K562 (cell line): ENCODE data around the gene VWA5B1. TPM values are rescaled to one million over a fixed set of nuclear protein-coding genes. Genes with fewer than 3 reads are reported as not detected.

Source experiments
- ATAC-seq: fragments of 200-7000 bp; cut with Tn5 transposase; 3 replicates; pipeline ENCODE4 v1.9.1; 2020; ENCODE audit warnings: moderate library complexity
- BruUV-seq: library from RNA; stranded (reverse); fragments of 400-500 nt; replicated peaks from 2 replicates; lab custom pipeline; 2021; lab: Mats Ljungman, UMichigan
- CTCF ChIA-PET: fragments of 300-600 bp; formaldehyde crosslinking; extraction: SDS; loops from one replicate; lab custom pipeline; 2021; ENCODE audit warnings: low intra/inter-chr PET ratio; lab: Yijun Ruan, JAX
- POLR2A ChIA-PET: fragments of 300-600, 350-650 bp; sonication (Branson Sonifier 250); formaldehyde crosslinking; extraction: SDS; loops from one replicate; lab custom pipeline; 2021; ENCODE audit warnings: antibody characterized with exemption, inconsistent platforms; lab: Yijun Ruan, JAX
- DNase-seq, 4 experiments: peaks; one replicate each; pipeline versions ENCODE4 v3.0.0 to v3.0.0-alpha.2; 2011 to 2018; ENCODE audit warnings: low spot score in 3 of 4, mixed read lengths in 3 of 4; ENCODE audit errors: extremely low read depth in 1 of 4
- FAIRE-seq: peaks from 2 replicates; lab custom pipeline; 2011; peaks lifted over from hg19 to GRCh38; lab: Jason Lieb, UNC
- H2AFZ ChIP-seq: 2 replicates; pipeline ENCODE4 v1.6.0; 2011; ENCODE audit warnings: low read depth, low read length, control low read depth, inconsistent platforms
- H3K27ac ChIP-seq: fragments of 200-600 bp; 3 replicates; pipeline ENCODE4 v1.8.0; 2011; ENCODE audit warnings: low read depth, mild to moderate bottlenecking, control low read depth, inconsistent platforms, low read length, moderate library complexity, mixed read lengths; ENCODE audit errors: extremely low read depth
- H3K27me3 ChIP-seq, 2 experiments: fragments of 300-600 bp in 1 of 2; 2 replicates in 1 of 2; 3 replicates in 1 of 2; pipeline versions ENCODE4 v1.6.0 to v1.8.0; 2011; ENCODE audit warnings: inconsistent platforms in 2 of 2, low read length in 2 of 2, mild to moderate bottlenecking in 1 of 2, mixed read lengths in 1 of 2, moderate library complexity in 1 of 2; ENCODE audit not compliant: control insufficient read depth in 2 of 2, insufficient read depth in 2 of 2
- H3K36me3 ChIP-seq: fragments of 300-600 bp; 3 replicates; pipeline ENCODE4 v1.8.0; 2011; ENCODE audit warnings: mild to moderate bottlenecking, low read length, inconsistent platforms; ENCODE audit not compliant: control insufficient read depth, insufficient read depth
- H3K4me1 ChIP-seq, 2 experiments: fragments of 200-600 bp in 1 of 2; replicated peaks in 1 of 2; 2 replicates in 1 of 2; 3 replicates in 1 of 2; pipeline versions ENCODE4 v1.5.1 to v1.8.0; 2011; ENCODE audit warnings: inconsistent platforms in 2 of 2, low read length in 2 of 2, mild to moderate bottlenecking in 1 of 2, mixed read lengths in 1 of 2, moderate library complexity in 1 of 2; ENCODE audit not compliant: control insufficient read depth in 2 of 2, insufficient read depth in 2 of 2
- H3K4me2 ChIP-seq: 2 replicates; pipeline ENCODE4 v1.6.1; 2011; ENCODE audit warnings: low read length, control low read depth, inconsistent platforms, mixed read lengths; ENCODE audit not compliant: insufficient read depth
- H3K4me3 ChIP-seq: fragments of 200-600 bp; sonication (generic), shearing (Covaris generic); 2 replicates; pipeline ENCODE4 v1.5.1; 2016; ENCODE audit warnings: control low read depth, inconsistent platforms
- H3K79me2 ChIP-seq: fragments of 200-600 bp; 3 replicates; pipeline ENCODE4 v1.8.0; 2011; ENCODE audit warnings: low read length, inconsistent platforms; ENCODE audit not compliant: control insufficient read depth, insufficient read depth
- H3K9ac ChIP-seq, 2 experiments: 2 replicates each; pipeline versions ENCODE4 v1.6.0 to v1.6.1; 2011; ENCODE audit warnings: low read depth in 2 of 2, low read length in 2 of 2, control low read depth in 1 of 2, inconsistent platforms in 1 of 2, mild to moderate bottlenecking in 1 of 2, mixed read lengths in 1 of 2; ENCODE audit not compliant: insufficient read depth in 1 of 2
- H3K9me1 ChIP-seq: one replicate; pipeline ENCODE4 v1.6.0; 2011; ENCODE audit warnings: inconsistent platforms, mild to moderate bottlenecking, low read length, moderate library complexity; ENCODE audit not compliant: control insufficient read depth, insufficient read depth
- H3K9me3 ChIP-seq: replicated peaks from 2 replicates; pipeline ENCODE4 v1.5.1; 2011; ENCODE audit warnings: low read depth, low read length, inconsistent platforms; ENCODE audit not compliant: control insufficient read depth, insufficient read depth
- H4K20me1 ChIP-seq: replicated peaks from 2 replicates; pipeline ENCODE4 v1.6.1; 2011; ENCODE audit warnings: low read length, inconsistent platforms, mixed read lengths; ENCODE audit not compliant: control insufficient read depth, insufficient read depth
- ELK3 ChIP-seq: fragments of 450-650 bp; formaldehyde crosslinking; IDR thresholded peaks from 2 replicates; pipeline ENCODE4 v1.4.0; 2020; ENCODE audit warnings: mild to moderate bottlenecking
- MNT ChIP-seq, 2 experiments: fragments of 450-650 bp; conservative IDR thresholded peaks; 2 replicates each; pipeline ENCODE4 v1.6.1; 2017; ENCODE audit warnings: mild to moderate bottlenecking in 2 of 2, moderate library complexity in 2 of 2
- TBP ChIP-seq: optimal IDR thresholded peaks from 2 replicates; pipeline ENCODE3; 2011; ENCODE audit warnings: low read depth, low read length, improper control_type of control experiment
- WGBS: fragments of 100-300 bp; shearing (Covaris generic); methylation state at CpG from one replicate; pipeline ENCODE4 v1.1.6; 2016; ENCODE audit warnings: low coverage, mixed read lengths; ENCODE audit not compliant: insufficient coverage; ENCODE audit errors: missing lambda C conversion rate; 5-methylcytosine and 5-hydroxymethylcytosine counted together
- in situ Hi-C: fragments of 300-500 bp; cut with MboI; formaldehyde crosslinking; loops from 4 replicates; pipeline ENCODE4 v1.15.0; 2018; ENCODE audit warnings: inconsistent platforms, mixed read lengths
- intact Hi-C: fragments of 100-400 bp; cut with micrococcal nuclease; formaldehyde crosslinking; loops from 2 replicates; pipeline ENCODE4 v1.14.2; 2022
- polyA plus RNA-seq, 8 experiments: library from polyadenylated mRNA; depleted of rRNA in 4 of 8; stranded (reverse) in 5 of 8; unstranded in 3 of 8; fragments of >200 nt; fragmentation: Nextera tagmentation in 2 of 8; fragmentation: Illumina TruSeq in 1 of 8; extraction: Ambion mirVana in 2 of 8; extraction: Trizol in 1 of 8; gene quantifications; 2 replicates each; pipeline versions ENCODE4 v1.2.1 to v1.2.3, GENCODE V29; 2011 to 2014; ENCODE audit warnings: inconsistent platforms in 1 of 8, missing spikeins in 1 of 8
- total RNA-seq, 7 experiments: library from RNA; depleted of rRNA in 6 of 7; stranded (reverse); fragments of >200 nt in 6 of 7; fragmentation: Illumina TruSeq in 2 of 7; extraction: Trizol in 2 of 7; gene quantifications; 2 replicates each; pipeline versions ENCODE4 v1.2.1 to v1.2.3, GENCODE V29; 2011 to 2021; ENCODE audit warnings: low replicate concordance in 1 of 7

VWA5B1 gene
- total and polyA plus RNA-seq, 9 of the 15 experiments (the other 6 are each of a cell fraction or from before 2014, with no cell fraction given): not detected

- intact Hi-C loops: no loop called here
- FAIRE-seq: no peak
Measured at GRCh38 chr1:20337581-20337980, 46.9 kb downstream of the VWA5B1 start.

More at GRCh38 chr1:20337581-20337980, 46.9 kb downstream of the VWA5B1 start:
- H3K4me3 ChIP-seq: no peak overlapping the region
- in situ Hi-C loops: no loop called here
- no peak overlapping the region for H3K4me2 ChIP-seq
- ATAC-seq: no peak
- no peaks in the 10 kb centered on the region for H3K36me3 ChIP-seq
- no peak overlapping the region for H3K27ac ChIP-seq
- CTCF ChIA-PET: no interaction called here
- H3K79me2 ChIP-seq: no peaks in the 10 kb centered on the region
- no TSS peak for BruUV-seq
- peaks cover 21 to 54% of the 10 kb centered on the region in 2 experiments for H3K27me3 ChIP-seq
- no peak overlapping the region for H2AFZ ChIP-seq
- no peak overlapping the region for H3K9ac ChIP-seq
- no peaks in the 10 kb centered on the region for H3K9me1 ChIP-seq
- no peak for TF ChIP-seq ELK3 (CRISPR knock-in tag)
- TF ChIP-seq MNT (conservative IDR thresholded peaks at IDR 0.05): no peak
- no peak for TF ChIP-seq TBP
- TF ChIP-seq, all 486 proteins: peak for 0
- peaks cover 4% of the 10 kb centered on the region; the same call in 1 of the 2 replicates for H4K20me1 ChIP-seq
- no peak for DNase-seq
- 0% methylated on average over 7 of the region's 7 CpGs for WGBS
- no peaks in the 10 kb centered on the region; a peak in 1 of 5 replicates for H3K4me1 ChIP-seq
- H3K9me3 ChIP-seq: no peaks in the 10 kb centered on the region
- POLR2A ChIA-PET: interaction anchor here (0.7 kb wide), 1 partner anchor 38 kb away, joined by 3 read pairs; no protein-coding TSS in a partner anchor
